ENCODE measurements around the gene CRYGS.

Gene CRYGS

GRCh38 chr3:186530415-186530814, 13.8 kb downstream of the CRYGS start:
- ChIA-PET POLR2A (ENCODE audit: low non-redundant PET) (no interaction called here), CTCF (no interaction called here)
- TF ChIP-seq CTCF (conservative IDR thresholded peaks at IDR 0.05; ENCODE audit: low read depth) = no peak
- DNase-seq (ENCODE audit: low spot score) = no peak
- no peak overlapping the region for H3K27ac ChIP-seq

GRCh38 chr3:186529201-186529999, 14.8 kb downstream of the CRYGS start:
- no peak overlapping the region for H3K27ac ChIP-seq
- DNase-seq (ENCODE audit: low spot score) = no peak
- CTCF ChIA-PET = interaction anchor here (0.6 to 1.1 kb wide), 2 partner anchors 11 to 81 kb away, joined by 3 to 4 read pairs; no protein-coding TSS in a partner anchor
- POLR2A ChIA-PET (ENCODE audit: low non-redundant PET) = no interaction called here
- no peak for TF ChIP-seq CTCF (conservative IDR thresholded peaks at IDR 0.05; ENCODE audit: low read depth)

GRCh38 chr3:186526256-186526606, 17.9 kb downstream of the CRYGS start:
- H3K27ac ChIP-seq = no peak overlapping the region
- CTCF ChIA-PET = interaction anchor here (0.7 kb wide), 1 partner anchor 295 kb away, joined by 4 read pairs; no protein-coding TSS in a partner anchor
- TF ChIP-seq CTCF (conservative IDR thresholded peaks at IDR 0.05; ENCODE audit: low read depth) = no peak
- no peak for DNase-seq (ENCODE audit: low spot score)
- POLR2A ChIA-PET (ENCODE audit: low non-redundant PET) = no interaction called here

GRCh38 chr3:186525369-186526255, 18.6 kb downstream of the CRYGS start:
- ChIA-PET CTCF (interaction anchor here (0.7 kb wide), 1 partner anchor 547 kb away, joined by 3 read pairs; no protein-coding TSS in a partner anchor), POLR2A (ENCODE audit: low non-redundant PET) (no interaction called here)
- H3K27ac ChIP-seq = no peak overlapping the region
- TF ChIP-seq CTCF (conservative IDR thresholded peaks at IDR 0.05; ENCODE audit: low read depth) = no peak
- no peak for DNase-seq (ENCODE audit: low spot score)

- ChIA-PET POLR2A (ENCODE audit: low non-redundant PET) (no interaction called here), CTCF (interaction anchor here (0.7 kb wide), 1 partner anchor 546 kb away, joined by 3 read pairs; no protein-coding TSS in a partner anchor)
- no peak overlapping the region for H3K27ac ChIP-seq
- TF ChIP-seq CTCF (conservative IDR thresholded peaks at IDR 0.05; ENCODE audit: low read depth) = no peak
- DNase-seq (ENCODE audit: low spot score) = no peak
Measured at GRCh38 chr3:186524616-186525015, 19.6 kb downstream of the CRYGS start.

- ChIA-PET CTCF (no interaction called here), POLR2A (ENCODE audit: low non-redundant PET) (no interaction called here)
- TF ChIP-seq CTCF (conservative IDR thresholded peaks at IDR 0.05; ENCODE audit: low read depth) = no peak
- H3K27ac ChIP-seq = no peak overlapping the region
- DNase-seq (ENCODE audit: low spot score) = no peak
Measured at GRCh38 chr3:186523434-186523833, 20.7 kb downstream of the CRYGS start.

All from RWPE1 (cell line).